Measurements from ENCODE around the gene ORAI3. TPM values are rescaled to one million over a fixed set of nuclear protein-coding genes. Genes with fewer than 3 reads are reported as not detected.

The ORAI3 gene
- total RNA-seq, 2 experiments from 2014 or later = 7.6 to 10.9 TPM

DNA sequence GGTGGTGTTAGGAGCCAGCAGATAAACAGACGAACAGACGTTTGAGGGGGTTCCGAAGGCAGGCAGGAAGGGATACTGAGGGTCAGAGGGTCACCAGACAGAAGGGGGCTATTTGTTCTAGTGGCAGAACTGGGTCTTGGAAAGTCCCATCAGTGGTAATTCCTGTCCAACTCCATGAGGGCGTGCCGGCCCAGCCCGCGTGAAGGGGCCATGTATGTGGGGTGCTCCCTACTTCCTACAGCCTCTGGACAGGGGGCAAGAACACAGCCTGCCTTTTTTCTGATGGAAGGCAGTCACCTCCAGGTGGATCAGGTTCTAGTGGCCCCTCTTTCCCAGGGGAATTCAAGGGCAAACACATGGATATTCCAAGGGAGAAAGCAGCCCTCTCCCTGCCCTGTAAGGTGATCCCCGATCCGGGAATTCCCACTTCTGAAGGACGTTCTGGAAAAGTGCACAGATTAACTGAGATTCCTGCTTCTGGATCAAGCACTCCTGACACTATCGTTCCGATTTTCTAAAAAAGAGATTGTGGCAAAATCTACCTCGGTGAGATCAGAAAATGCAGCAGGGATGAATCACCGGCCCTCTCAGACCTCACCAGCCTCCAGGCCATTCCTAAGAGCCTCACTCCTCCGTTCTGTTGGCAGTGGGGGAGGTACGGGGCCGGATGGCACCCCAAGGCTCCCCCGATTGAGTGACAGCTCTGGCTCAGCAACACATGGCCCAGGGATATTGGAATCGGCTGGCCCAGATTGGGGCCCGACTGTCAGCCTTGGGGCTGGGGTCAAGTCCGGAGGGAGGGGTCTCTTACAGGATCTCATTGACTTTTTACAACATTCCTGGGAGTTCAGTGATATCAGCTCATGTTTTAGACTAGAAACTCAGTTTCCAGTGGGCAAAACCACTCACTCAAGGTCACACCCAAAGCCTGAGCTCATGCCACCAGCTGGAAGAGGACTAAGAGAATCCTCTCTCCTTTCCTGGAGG lies 49.1 kb downstream of the ORAI3 start:
- peak overlapping the region; percentile 78 for H3K4me3 Mint-ChIP-seq
- ATAC-seq (no peak), DNase-seq (no peak)
- ChIA-PET POLR2A (interaction anchor here (1.4 kb wide), 1 partner anchor 76 kb away, joined by 5 read pairs; the partner anchor contains the start of genes ZNF646 and ZNF668), CTCF (interaction anchor here (0.7 to 2.3 kb wide), 6 partner anchors 8 to 154 kb away, joined by 3 to 8 read pairs (median 4); partner anchors contain the start of gene HSD3B7)
- no peaks in the 10 kb centered on the region for H3K36me3 Mint-ChIP-seq (ENCODE audit: low read depth)
- no peak overlapping the region for H3K27ac Mint-ChIP-seq
- TF ChIP-seq, protein P1, sequence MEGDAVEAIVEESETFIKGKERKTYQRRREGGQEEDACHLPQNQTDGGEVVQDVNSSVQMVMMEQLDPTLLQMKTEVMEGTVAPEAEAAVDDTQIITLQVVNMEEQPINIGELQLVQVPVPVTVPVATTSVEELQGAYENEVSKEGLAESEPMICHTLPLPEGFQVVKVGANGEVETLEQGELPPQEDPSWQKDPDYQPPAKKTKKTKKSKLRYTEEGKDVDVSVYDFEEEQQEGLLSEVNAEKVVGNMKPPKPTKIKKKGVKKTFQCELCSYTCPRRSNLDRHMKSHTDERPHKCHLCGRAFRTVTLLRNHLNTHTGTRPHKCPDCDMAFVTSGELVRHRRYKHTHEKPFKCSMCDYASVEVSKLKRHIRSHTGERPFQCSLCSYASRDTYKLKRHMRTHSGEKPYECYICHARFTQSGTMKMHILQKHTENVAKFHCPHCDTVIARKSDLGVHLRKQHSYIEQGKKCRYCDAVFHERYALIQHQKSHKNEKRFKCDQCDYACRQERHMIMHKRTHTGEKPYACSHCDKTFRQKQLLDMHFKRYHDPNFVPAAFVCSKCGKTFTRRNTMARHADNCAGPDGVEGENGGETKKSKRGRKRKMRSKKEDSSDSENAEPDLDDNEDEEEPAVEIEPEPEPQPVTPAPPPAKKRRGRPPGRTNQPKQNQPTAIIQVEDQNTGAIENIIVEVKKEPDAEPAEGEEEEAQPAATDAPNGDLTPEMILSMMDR (IDR thresholded peaks at IDR 0.05) = no peak
- H3K9me3 Mint-ChIP-seq = no peaks in the 10 kb centered on the region
- intact Hi-C loops (cut with micrococcal nuclease) = no loop called here
- H3K4me1 Mint-ChIP-seq (ENCODE audit: low read depth) = peaks cover 11% of the 10 kb centered on the region
- H3K27me3 Mint-ChIP-seq = no peaks in the 10 kb centered on the region

DNA sequence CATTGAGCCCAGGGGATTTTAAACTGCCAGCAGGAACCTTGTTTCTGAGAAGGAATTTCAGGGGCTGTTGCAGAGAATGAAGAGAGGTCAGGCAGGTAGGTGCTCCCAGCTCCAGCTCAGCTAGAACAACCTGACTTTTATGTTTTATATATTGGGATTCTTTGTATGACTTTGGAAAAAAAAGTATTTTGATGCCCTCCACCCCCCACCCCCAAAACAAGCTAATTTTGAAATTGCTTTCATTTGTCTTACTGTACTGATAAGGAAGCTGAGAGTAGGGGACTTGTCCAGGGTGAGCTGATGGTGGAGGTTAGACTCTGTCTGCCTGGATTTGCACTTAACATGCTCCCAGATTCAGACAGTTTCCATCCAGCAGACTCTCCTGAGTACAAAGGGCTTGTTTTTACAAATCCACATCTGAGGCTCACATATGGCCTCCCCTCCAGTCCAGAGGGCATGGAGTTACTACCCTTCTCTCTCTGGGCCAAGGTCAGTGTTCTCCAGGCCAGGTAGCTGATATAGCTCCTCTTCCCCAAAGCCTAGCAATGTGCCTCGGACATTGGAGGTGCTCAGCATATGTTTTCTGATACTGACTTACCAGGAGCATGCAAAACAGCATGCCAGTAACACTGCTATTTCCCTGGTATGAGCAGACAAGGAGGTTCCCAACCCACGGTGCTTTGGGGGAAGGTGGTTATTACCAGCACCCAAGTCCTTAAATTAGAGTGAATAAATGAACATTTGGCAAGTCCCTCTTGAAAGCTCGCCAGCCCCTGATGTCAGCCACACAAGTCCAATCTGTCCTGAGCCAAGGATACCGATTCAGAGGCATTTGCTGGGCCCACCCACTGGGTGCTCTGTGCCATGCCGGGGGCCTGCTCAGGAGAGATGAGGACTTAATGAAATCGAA lies 50.2 kb downstream of the ORAI3 start:
- H3K36me3 Mint-ChIP-seq (ENCODE audit: low read depth) = no peaks in the 10 kb centered on the region
- POLR2A ChIA-PET = interaction anchor here (0.8 to 1.5 kb wide), 2 partner anchors 46 to 75 kb away, joined by 3 read pairs; partner anchors contain the start of genes ZNF646 and ZNF668
- DNase-seq (no peak), ATAC-seq (no peak)
- H3K4me3 Mint-ChIP-seq = no peak overlapping the region
- H3K27me3 Mint-ChIP-seq = no peaks in the 10 kb centered on the region
- intact Hi-C loops (cut with micrococcal nuclease) = no loop called here
- H3K27ac Mint-ChIP-seq = no peak overlapping the region
- CTCF ChIA-PET = interaction anchor here (1.2 to 2.3 kb wide), 3 partner anchors 14 to 45 kb away, joined by 4 to 8 read pairs (median 4); partner anchors contain the start of gene HSD3B7
- H3K4me1 Mint-ChIP-seq (ENCODE audit: low read depth) = peaks cover 11% of the 10 kb centered on the region
- TF ChIP-seq, protein P1 (IDR thresholded peaks at IDR 0.05) = no peak
- H3K9me3 Mint-ChIP-seq = no peaks in the 10 kb centered on the region

DNA sequence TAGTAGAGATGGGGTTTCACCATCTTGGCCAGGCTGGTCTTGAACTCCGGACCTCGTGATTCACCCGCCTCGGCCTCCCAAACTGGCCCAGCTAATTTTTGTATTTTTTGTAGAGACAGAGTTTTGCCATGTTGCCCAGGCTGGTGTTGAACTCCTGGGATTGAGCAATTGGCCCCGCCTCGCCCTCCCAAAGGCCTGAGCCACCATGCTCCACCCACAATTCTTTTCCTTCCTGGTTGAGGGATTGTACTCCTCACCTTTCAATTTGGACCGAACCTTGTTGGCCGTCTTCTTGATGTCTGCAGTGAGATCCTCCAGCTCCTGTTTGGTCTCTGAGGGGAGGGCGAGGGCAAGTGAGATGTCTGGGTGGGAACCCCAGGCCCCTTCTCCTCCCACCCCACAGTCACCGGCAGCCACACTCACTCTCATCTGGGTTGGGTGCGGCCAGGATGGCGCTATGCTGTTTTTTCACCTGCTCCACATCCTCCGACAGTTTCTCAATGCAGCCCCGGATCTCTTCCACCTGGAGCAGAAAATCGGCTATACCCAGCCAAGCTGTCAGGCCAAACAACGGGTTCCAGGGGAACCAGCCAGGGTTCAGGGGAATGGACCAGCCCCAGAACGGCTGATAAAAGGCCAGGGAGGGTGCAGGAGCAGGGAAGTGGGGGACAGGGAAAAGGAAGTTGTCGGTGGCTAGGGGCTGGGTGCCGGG lies 52.0 kb downstream of the ORAI3 start:
- Mint-ChIP-seq H3K9me3 (no peaks in the 10 kb centered on the region), H3K27ac (no peak overlapping the region), H3K36me3 (ENCODE audit: low read depth) (no peaks in the 10 kb centered on the region), H3K27me3 (no peaks in the 10 kb centered on the region), H3K4me1 (ENCODE audit: low read depth) (peaks cover 7% of the 10 kb centered on the region), H3K4me3 (no peak overlapping the region)
- intact Hi-C loops (cut with micrococcal nuclease) = no loop called here
- TF ChIP-seq, protein P1 (IDR thresholded peaks at IDR 0.05) = no peak
- DNase-seq (no peak), ATAC-seq (no peak)
- POLR2A ChIA-PET = interaction anchor here (0.7 kb wide), 1 partner anchor 198 kb away, joined by 3 read pairs; no protein-coding TSS in a partner anchor
- CTCF ChIA-PET = interaction anchor here (0.8 kb wide), 1 partner anchor 142 kb away, joined by 4 read pairs; no protein-coding TSS in a partner anchor

DNA sequence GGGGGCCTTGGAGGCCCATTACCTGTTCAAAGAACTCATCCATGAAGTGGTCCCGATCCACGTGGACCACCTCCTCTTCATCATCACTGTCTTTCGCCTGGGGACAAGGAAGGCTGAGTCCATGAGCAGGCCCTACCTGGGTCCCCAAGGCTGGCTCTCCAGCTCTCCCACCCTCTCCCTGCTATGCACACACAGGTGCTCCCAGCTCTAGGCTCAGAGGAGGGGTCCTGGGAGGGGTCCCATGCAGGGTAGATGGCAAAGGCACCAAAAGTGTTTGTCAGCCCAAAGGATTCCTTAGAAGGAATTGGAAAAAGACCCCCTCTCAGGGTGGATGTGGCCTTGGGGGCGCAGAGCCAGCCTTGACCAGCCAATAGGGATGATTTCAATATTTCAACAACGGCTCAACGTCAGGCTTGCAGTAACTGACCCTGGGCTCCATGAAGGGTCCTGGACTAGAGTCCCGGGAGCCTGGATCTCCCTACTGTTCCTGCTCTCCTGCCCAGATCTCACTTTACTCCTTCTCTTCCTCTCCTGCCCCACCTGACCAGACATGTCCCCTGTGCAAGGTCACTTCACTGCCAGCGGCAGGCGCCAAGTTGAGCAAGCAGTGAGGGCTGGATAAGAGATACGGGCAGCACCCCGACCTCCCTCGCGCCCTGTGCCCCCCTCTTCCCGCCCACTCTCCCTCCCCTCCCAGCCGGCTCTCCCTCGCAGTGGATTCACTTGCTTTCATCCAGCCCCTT lies 52.8 kb downstream of the ORAI3 start:
- Mint-ChIP-seq H3K4me1 (ENCODE audit: low read depth) (peaks cover 3% of the 10 kb centered on the region), H3K36me3 (ENCODE audit: low read depth) (no peaks in the 10 kb centered on the region), H3K27me3 (no peaks in the 10 kb centered on the region), H3K27ac (no peak overlapping the region), H3K4me3 (no peak overlapping the region), H3K9me3 (no peaks in the 10 kb centered on the region)
- no peak for DNase-seq
- intact Hi-C loops (cut with micrococcal nuclease) = no loop called here
- TF ChIP-seq, protein P1 (IDR thresholded peaks at IDR 0.05) = no peak
- ChIA-PET POLR2A (no interaction called here), CTCF (interaction anchor here (1.2 kb wide), 1 partner anchor 60 kb away, joined by 3 read pairs; no protein-coding TSS in a partner anchor)
- ATAC-seq = no peak
